ENCODE data around the gene EPHA5.

The EPHA5 gene

GRCh38 chr4:65665771-65666523, 4.3 kb downstream of the EPHA5 start:
- H3K4me3 ChIP-seq (ENCODE audit: low read depth, low read length), result no peak overlapping the region
- no peak overlapping the region for H3K27ac ChIP-seq (ENCODE audit: low read depth, low read length)

GRCh38 chr4:65661471-65661870, 8.8 kb downstream of the EPHA5 start:
- Histone ChIP-seq H3K27me3 (ENCODE audit: insufficient read depth, low read length) (no peaks in the 10 kb centered on the region; the same call in 1 of the 2 replicates), H3K27ac (ENCODE audit: low read depth, low read length) (no peak overlapping the region), H2AFZ (ENCODE audit: low read length, unreplicated experiment) (no peak overlapping the region), H3K4me1 (ENCODE audit: control insufficient read depth, insufficient read depth, low read length, unreplicated experiment) (peaks cover 3% of the 10 kb centered on the region), H3K79me2 (ENCODE audit: control insufficient read depth, insufficient read depth, low read length, unreplicated experiment) (no peaks in the 10 kb centered on the region), H3K4me3 (ENCODE audit: low read depth, low read length) (no peak overlapping the region), H3K36me3 (ENCODE audit: insufficient read depth, low read length) (no peaks in the 10 kb centered on the region)

More at GRCh38 chr4:65665771-65666523, 4.3 kb downstream of the EPHA5 start:
- H3K4me1 ChIP-seq (ENCODE audit: control insufficient read depth, insufficient read depth, low read length, unreplicated experiment), result peaks cover 7% of the 10 kb centered on the region
- peaks cover 21% of the 10 kb centered on the region for H3K27me3 ChIP-seq (ENCODE audit: insufficient read depth, low read length)
- no peaks in the 10 kb centered on the region for H3K79me2 ChIP-seq (ENCODE audit: control insufficient read depth, insufficient read depth, low read length, unreplicated experiment)
- no peak overlapping the region for H2AFZ ChIP-seq (ENCODE audit: low read length, unreplicated experiment)
- H3K36me3 ChIP-seq (ENCODE audit: insufficient read depth, low read length), result no peaks in the 10 kb centered on the region

- Histone ChIP-seq H3K4me3 (ENCODE audit: low read depth, low read length) (no peak overlapping the region), H3K36me3 (ENCODE audit: insufficient read depth, low read length) (no peaks in the 10 kb centered on the region), H3K4me1 (ENCODE audit: control insufficient read depth, insufficient read depth, low read length, unreplicated experiment) (peaks cover 12% of the 10 kb centered on the region), H3K27ac (ENCODE audit: low read depth, low read length) (no peak overlapping the region), H2AFZ (ENCODE audit: low read length, unreplicated experiment) (no peak overlapping the region), H3K27me3 (ENCODE audit: insufficient read depth, low read length) (no peaks in the 10 kb centered on the region), H3K79me2 (ENCODE audit: control insufficient read depth, insufficient read depth, low read length, unreplicated experiment) (no peaks in the 10 kb centered on the region)
Measured at GRCh38 chr4:65658117-65658516, 12.2 kb downstream of the EPHA5 start.

DNA sequence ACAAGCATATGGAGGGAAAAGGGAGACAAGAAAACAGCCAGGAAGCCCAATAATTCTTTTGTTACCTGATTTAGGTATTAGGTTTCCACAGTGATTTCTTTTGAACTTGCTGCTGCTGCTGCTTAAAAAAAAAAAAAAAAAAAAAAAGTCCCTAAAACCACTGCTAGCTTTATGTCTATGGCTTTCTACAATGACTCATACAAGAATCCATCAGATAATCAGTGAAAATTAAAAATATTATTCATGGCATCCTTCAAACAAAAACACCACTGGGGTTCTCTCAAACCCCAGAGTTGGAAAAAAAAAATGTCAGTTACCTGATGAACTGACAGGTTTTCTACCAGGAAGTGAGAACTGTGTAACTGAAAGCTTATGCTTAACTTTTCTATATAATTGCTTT, 14.3 kb downstream of the EPHA5 start:
- Histone ChIP-seq H3K27ac (ENCODE audit: low read depth, low read length) (no peak overlapping the region), H3K4me1 (ENCODE audit: control insufficient read depth, insufficient read depth, low read length, unreplicated experiment) (peaks cover 12% of the 10 kb centered on the region), H3K36me3 (ENCODE audit: insufficient read depth, low read length) (no peaks in the 10 kb centered on the region), H2AFZ (ENCODE audit: low read length, unreplicated experiment) (no peak overlapping the region), H3K4me3 (ENCODE audit: low read depth, low read length) (no peak overlapping the region), H3K27me3 (ENCODE audit: insufficient read depth, low read length) (no peaks in the 10 kb centered on the region), H3K79me2 (ENCODE audit: control insufficient read depth, insufficient read depth, low read length, unreplicated experiment) (no peaks in the 10 kb centered on the region)

- Histone ChIP-seq H3K36me3 (ENCODE audit: insufficient read depth, low read length) (no peaks in the 10 kb centered on the region), H2AFZ (ENCODE audit: low read length, unreplicated experiment) (no peak overlapping the region), H3K27ac (ENCODE audit: low read depth, low read length) (no peak overlapping the region)
Measured at GRCh38 chr4:65654976-65655375, 15.3 kb downstream of the EPHA5 start.

DNA sequence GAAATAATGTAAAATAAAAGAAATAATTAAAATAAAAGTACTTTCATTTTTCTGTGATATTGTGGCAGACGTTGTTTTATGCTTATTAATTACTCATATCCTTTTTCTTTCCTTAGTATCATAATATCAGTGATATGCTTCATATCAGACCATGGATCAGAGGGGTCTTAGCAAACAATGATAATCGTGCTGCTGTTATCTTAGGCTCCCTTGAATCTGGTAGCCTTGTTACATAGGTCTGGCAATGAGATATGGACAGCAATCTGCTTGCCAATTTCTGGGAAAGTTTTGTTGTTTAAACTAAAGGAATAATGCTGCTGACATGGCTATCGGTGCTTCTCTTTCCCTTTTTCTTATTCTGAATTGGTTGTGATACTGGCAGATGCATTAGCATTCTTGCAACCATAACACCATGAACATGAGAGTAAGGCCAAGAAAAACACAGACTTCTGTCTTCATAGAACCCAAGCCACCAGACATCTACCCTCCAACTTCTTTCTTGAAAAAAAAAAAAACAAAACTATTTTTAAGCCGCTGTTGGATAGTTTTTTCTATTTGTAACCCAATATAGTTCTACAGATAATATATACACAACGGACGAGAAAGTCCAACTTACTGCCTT, 16.4 kb downstream of the EPHA5 start:
- no peaks in the 10 kb centered on the region for H3K79me2 ChIP-seq (ENCODE audit: control insufficient read depth, insufficient read depth, low read length, unreplicated experiment)
- no peaks in the 10 kb centered on the region for H3K27me3 ChIP-seq (ENCODE audit: insufficient read depth, low read length)
- H3K4me3 ChIP-seq (ENCODE audit: low read depth, low read length), result no peak overlapping the region
- peaks cover 15% of the 10 kb centered on the region for H3K4me1 ChIP-seq (ENCODE audit: control insufficient read depth, insufficient read depth, low read length, unreplicated experiment)
- no peaks in the 10 kb centered on the region for H3K36me3 ChIP-seq (ENCODE audit: insufficient read depth, low read length)
- H3K27ac ChIP-seq (ENCODE audit: low read depth, low read length), result no peak overlapping the region
- H2AFZ ChIP-seq (ENCODE audit: low read length, unreplicated experiment), result peak overlapping the region; percentile 33

More at GRCh38 chr4:65654976-65655375, 15.3 kb downstream of the EPHA5 start:
- Histone ChIP-seq H3K4me3 (ENCODE audit: low read depth, low read length) (no peak overlapping the region), H3K27me3 (ENCODE audit: insufficient read depth, low read length) (no peaks in the 10 kb centered on the region), H3K4me1 (ENCODE audit: control insufficient read depth, insufficient read depth, low read length, unreplicated experiment) (peaks cover 15% of the 10 kb centered on the region), H3K79me2 (ENCODE audit: control insufficient read depth, insufficient read depth, low read length, unreplicated experiment) (no peaks in the 10 kb centered on the region)

DNA sequence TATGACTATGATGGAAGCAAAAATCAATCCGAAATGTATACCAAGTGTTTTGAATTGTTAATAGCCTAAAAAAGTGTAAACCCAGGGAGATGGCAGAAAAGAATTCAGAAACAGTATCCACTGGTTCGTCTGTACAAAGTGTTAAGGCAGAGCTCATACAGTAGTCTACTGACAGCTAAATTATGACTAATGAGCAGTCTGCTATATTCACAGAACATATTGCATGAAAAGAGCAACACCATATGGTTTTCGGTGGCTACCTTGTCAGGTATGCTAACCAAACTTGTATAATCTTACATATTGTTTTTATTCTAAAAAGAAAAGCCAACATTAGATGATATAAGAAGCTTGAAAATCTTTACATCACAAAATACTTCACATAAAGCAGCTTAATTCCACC, 18.5 kb downstream of the EPHA5 start:
- H3K4me1 ChIP-seq (ENCODE audit: control insufficient read depth, insufficient read depth, low read length, unreplicated experiment), result peaks cover 15% of the 10 kb centered on the region
- no peak overlapping the region for H3K4me3 ChIP-seq (ENCODE audit: low read depth, low read length)
- no peaks in the 10 kb centered on the region for H3K79me2 ChIP-seq (ENCODE audit: control insufficient read depth, insufficient read depth, low read length, unreplicated experiment)
- H3K27ac ChIP-seq (ENCODE audit: low read depth, low read length), result no peak overlapping the region
- no peaks in the 10 kb centered on the region for H3K36me3 ChIP-seq (ENCODE audit: insufficient read depth, low read length)
- no peak overlapping the region for H2AFZ ChIP-seq (ENCODE audit: low read length, unreplicated experiment)
- no peaks in the 10 kb centered on the region for H3K27me3 ChIP-seq (ENCODE audit: insufficient read depth, low read length)

DNA sequence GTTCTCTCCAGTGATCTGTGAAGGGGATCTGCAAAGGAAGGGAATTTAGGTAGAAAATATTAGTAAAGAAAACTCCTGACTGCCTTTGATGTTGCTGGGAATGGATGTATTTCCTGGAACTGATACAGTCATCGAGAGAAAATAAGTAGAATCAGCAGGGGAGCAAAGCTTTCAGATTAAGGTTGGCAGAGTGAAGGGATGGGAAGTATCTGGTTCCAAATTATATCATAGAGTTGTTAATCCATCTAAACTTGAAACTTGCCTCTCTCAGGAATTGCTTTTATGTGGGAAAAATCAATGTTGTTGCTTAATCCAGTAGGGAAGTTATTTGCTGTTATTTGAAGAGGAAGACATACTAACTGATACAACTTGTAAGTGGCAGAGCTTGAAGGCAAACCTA, 19.3 kb downstream of the EPHA5 start:
- no peak overlapping the region for H3K4me3 ChIP-seq (ENCODE audit: low read depth, low read length)
- no peaks in the 10 kb centered on the region for H3K79me2 ChIP-seq (ENCODE audit: control insufficient read depth, insufficient read depth, low read length, unreplicated experiment)
- H3K36me3 ChIP-seq (ENCODE audit: insufficient read depth, low read length), result no peaks in the 10 kb centered on the region
- H2AFZ ChIP-seq (ENCODE audit: low read length, unreplicated experiment), result no peak overlapping the region
- no peaks in the 10 kb centered on the region for H3K27me3 ChIP-seq (ENCODE audit: insufficient read depth, low read length)
- H3K4me1 ChIP-seq (ENCODE audit: control insufficient read depth, insufficient read depth, low read length, unreplicated experiment), result peaks cover 15% of the 10 kb centered on the region
- no peak overlapping the region for H3K27ac ChIP-seq (ENCODE audit: low read depth, low read length)

- H3K36me3 ChIP-seq (ENCODE audit: insufficient read depth, low read length), result no peaks in the 10 kb centered on the region
- peaks cover 4% of the 10 kb centered on the region for H3K4me1 ChIP-seq (ENCODE audit: control insufficient read depth, insufficient read depth, low read length, unreplicated experiment)
- H3K4me3 ChIP-seq (ENCODE audit: low read depth, low read length), result no peak overlapping the region
- no peaks in the 10 kb centered on the region for H3K27me3 ChIP-seq (ENCODE audit: insufficient read depth, low read length)
- no peak overlapping the region for H3K27ac ChIP-seq (ENCODE audit: low read depth, low read length)
- H3K79me2 ChIP-seq (ENCODE audit: control insufficient read depth, insufficient read depth, low read length, unreplicated experiment), result no peaks in the 10 kb centered on the region
- no peak overlapping the region for H2AFZ ChIP-seq (ENCODE audit: low read length, unreplicated experiment)
Measured at GRCh38 chr4:65646136-65646535, 24.2 kb downstream of the EPHA5 start.

GRCh38 chr4:65645185-65645584, 25.1 kb downstream of the EPHA5 start:
- Histone ChIP-seq H3K4me1 (ENCODE audit: control insufficient read depth, insufficient read depth, low read length, unreplicated experiment) (no peaks in the 10 kb centered on the region), H3K79me2 (ENCODE audit: control insufficient read depth, insufficient read depth, low read length, unreplicated experiment) (no peaks in the 10 kb centered on the region), H3K36me3 (ENCODE audit: insufficient read depth, low read length) (no peaks in the 10 kb centered on the region), H3K27me3 (ENCODE audit: insufficient read depth, low read length) (no peaks in the 10 kb centered on the region), H3K4me3 (ENCODE audit: low read depth, low read length) (no peak overlapping the region), H3K27ac (ENCODE audit: low read depth, low read length) (no peak overlapping the region), H2AFZ (ENCODE audit: low read length, unreplicated experiment) (no peak overlapping the region)
